GM21786 (cell line): ENCODE results near the gene SELENOF.

Experiments
- ATAC-seq: cut with Tn5 transposase; IDR thresholded peaks from one replicate; pipeline ENCODE4 v1.9.1; 2021; ENCODE audit not compliant: unreplicated experiment

The SELENOF gene

DNA sequence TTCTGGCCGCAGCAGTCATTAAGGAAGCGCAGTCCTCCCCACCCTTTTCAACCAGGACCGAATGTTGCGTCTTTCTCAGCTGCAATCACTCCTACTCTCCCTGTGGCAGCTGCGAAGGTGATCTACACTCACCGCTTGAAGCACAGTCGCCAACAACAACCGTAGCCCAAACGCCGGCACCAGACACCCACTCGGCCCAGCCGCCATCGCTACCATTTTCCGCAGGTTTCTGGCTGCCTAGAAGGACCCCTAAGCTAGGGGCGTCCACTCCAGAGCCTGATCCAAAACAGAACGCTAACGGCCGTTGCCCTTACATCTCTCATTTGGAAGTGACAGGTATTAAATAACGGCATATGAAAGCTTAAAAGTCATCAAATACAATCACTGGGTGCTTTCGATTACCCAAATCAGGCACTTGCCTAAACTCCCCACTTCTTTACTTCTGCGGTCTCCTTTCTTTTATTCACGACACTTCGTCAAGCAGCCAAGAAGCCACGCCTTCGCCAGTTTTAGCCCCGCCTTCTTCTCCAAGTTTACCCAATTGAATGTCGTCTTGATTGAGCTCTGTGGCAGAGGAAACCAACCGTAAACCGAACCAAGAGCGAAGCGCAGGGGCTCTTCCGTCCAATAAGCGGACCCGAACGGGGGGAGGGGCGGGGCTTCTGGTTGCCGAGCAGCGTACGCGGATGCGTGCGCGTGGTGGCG is at the start of gene SELENOF:
TSS of gene SELENOF (minus strand) at position 231 of the 705 bp plus-strand sequence. CDS start at position 216, 15 bp downstream.
- ATAC-seq, result peak; percentile 83

DNA sequence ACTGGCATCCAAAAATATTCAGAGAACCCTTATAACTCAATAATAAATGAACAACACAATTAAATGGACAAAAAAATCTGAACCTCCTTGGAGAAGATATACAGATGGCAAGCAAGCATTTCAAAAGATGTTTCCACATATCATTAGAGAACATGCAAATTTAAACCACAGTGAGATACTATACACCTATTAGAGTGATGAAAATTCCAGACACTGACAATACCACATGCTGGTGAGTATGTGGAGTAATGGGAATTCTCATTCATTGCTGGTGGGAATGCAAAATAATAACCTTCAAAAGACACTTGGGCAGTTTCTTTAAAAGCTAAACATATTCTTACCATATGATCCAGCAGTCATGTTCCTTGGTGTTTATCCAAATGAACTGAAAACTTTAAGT is 46.6 kb upstream of the SELENOF start:
- ATAC-seq, result no peak

- no peak for ATAC-seq
Observed at GRCh38 chr1:86957221-86957620, 43.3 kb upstream of the SELENOF start.

DNA sequence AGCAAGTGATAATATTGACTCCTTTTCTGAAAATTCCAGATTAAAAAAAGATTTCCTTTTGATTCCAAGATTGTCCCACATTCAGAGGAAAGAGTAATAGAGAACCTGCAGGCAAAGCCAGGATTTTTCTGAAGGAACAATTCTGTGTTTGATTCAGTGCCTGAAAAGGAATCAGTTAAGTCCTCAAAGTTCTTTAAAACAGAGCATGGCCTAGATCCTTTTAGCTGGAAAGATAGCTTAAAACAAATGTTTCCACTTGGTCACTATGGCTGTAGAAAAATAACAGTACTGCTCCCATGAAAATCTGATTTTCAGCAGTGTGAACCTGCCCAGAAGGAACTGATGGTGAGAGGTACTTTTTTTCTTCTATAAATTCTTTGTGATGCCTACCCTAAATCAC is 42.3 kb upstream of the SELENOF start:
- no peak for ATAC-seq

GRCh38 chr1:86955678-86956077 is 41.8 kb upstream of the SELENOF start:
- ATAC-seq, result no peak

GRCh38 chr1:86953167-86953566 is 39.2 kb upstream of the SELENOF start:
- no peak for ATAC-seq

DNA sequence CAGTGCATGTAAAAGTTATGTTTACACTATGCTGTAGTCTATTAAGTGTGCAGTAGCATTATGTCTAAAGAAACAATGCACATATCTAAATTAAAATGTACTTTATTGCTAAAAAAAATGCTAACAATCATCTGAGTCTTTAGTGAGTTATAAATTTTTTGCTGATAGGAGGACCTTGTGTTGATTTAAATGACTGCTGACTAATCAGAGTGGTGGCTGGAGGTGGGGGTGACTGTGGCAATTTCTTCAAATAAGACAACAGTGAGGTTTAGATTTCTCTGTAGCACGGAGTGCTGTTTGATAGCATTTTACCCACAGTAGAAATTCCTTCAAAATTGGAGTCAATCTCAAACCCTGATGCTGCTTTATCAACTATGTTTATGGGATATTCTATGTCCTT is 37.5 kb upstream of the SELENOF start:
- ATAC-seq, result no peak

GRCh38 chr1:86950712-86951419 is 36.9 kb upstream of the SELENOF start:
- ATAC-seq, result no peak

GRCh38 chr1:86948212-86948611 is 34.3 kb upstream of the SELENOF start:
- ATAC-seq, result no peak

DNA sequence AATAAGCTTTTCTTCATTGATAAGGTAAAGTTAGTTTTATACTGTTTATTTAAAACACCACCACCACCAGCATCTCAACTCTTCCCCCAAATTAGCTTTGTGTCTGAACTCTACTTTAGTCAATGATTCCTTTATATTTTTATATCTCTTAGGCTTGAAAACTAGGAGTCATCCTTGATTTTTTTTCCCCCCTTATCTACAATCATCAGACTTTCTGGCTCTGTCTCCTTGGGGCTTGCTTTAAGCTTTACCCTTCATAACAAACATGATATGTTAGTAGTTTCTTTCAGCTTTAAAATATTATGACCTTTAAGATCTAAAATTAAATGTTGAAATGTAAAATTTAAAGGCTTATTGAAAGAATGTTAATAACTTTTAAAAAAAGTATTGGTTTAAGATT is 28.8 kb upstream of the SELENOF start:
- ATAC-seq, result no peak

DNA sequence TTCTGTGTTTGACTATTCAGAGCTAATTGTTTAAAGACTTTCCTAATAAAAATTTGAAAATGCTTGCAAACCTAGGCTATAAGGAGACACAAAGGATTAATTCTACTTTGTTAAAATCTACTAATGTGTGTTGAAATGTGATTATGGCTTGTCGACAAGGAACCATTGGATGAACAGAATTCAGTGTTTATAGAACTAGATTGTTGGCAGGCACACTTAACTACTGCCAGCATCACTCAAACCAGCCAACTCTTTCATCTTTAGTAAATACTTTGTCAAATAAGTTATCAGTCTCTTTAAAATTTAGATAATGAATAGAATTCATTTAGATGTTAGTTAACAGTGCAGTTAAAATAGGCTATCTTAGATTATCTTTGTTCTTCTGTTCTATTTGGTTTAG is 28.1 kb upstream of the SELENOF start:
- ATAC-seq, result no peak

DNA sequence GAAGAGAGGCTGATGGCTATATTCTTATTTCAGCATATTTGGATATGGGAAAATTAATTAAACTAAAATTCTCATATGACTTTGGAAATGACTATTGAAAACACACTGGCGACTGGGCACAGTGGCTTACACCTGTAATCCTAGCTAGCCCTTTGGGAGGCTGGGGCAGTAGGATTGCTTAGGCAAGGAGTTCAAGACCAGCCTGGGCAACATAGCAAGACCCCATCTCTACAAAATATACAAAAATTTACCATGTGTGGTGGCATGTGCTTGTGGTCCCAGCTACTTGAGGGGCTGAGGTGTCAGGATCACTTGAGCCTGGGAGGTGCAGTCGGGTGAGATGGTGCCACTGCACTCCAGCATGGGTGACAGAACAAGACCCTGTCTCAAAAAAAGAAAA is 26.7 kb upstream of the SELENOF start:
- ATAC-seq, result no peak

DNA sequence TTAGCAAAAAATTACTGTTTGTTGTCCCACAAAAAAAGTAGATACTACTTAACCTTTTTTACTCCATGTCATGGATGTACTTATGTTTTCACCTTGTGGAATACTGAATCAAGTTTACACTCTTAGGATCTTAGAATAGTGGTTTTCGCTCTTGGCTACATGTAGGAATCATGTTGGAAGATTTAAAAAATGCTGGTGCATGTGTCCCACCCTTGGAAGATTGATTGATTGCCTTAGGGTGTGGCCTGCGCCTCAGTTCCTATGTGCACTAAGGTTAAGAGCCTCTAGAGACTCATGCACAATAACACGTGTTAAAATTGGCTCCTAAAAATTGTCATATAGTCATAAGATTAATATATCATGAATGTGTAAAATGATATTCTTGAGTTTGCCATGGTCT is 25.5 kb upstream of the SELENOF start:
- no peak for ATAC-seq

DNA sequence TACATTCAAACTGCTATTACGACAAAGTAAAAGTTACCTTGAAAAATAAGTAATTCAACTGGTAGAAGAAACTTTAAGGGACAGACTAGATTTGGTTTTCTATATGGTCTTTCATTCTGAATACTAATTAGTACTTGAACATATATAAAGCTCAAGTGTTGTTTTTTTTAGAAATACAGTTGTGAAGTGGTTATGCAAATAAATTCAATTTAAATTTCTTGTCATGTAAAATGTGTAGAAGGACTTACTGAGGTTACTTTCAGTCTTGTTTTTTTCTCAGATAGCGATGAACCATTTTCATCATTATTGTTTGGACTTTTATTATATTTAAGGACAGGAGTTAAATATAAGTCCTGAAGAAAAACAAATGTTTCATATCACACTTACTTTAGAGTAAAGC is 24.9 kb upstream of the SELENOF start:
- ATAC-seq, result no peak

DNA sequence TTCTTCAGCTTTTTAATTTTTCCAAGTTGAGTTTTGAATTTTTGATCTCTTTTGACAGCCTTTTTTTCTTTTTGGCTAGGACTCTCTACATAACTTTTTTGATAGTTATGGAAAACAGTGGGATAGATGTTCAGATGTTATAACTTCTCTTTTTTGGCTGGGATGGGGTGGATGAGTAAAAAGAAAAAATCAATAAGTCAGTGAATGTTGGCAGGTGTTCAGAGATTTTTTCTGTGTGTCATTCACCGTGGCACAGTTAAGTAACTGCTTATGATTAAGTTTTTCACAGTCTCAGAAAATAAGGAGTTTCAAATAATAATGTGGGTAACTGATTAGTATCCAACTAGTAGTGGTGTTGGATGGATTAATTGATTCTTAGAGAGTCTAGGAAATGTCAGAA is 24.5 kb upstream of the SELENOF start:
- no peak for ATAC-seq

DNA sequence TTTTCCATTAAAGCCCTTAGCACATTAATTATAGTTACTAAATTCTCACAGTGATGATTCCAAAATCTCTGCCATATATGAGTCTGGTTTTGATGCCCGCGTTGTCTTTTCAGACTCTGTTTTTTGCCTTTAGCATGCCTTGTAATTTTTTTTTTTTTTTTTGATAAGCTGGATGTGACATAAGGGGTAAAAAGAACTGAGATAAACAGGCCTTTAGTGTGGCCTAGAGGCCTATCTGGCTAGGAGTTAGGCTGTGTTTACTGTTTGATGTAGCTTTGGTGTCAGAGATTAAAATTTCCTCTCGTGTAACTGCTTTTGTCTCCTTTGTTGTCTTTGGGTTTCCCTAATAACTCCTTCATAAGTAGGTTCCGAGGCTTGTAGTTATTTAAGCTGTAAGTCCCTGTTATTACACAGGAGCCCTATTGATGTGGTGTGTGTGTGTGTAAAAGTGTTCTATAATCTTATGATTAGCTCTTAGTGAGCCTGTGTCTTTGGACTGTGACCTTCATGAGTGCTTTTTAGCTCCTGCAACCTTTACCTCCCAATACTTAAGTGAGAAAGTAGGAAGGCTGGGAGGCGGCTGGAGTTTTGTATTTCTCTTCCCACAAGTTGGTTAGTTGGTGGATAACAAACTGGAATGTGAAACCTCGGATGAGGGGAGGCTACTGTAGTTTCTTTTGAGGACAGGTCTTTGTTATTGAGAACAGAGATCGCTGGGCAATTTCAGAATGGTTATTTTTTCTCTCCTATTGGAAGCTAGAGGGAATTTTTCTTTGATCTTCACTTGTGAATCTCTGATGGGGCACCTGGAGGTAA is 19.8 kb upstream of the SELENOF start:
- no peak for ATAC-seq

GRCh38 chr1:86933051-86933450 is 19.1 kb upstream of the SELENOF start:
- no peak for ATAC-seq

DNA sequence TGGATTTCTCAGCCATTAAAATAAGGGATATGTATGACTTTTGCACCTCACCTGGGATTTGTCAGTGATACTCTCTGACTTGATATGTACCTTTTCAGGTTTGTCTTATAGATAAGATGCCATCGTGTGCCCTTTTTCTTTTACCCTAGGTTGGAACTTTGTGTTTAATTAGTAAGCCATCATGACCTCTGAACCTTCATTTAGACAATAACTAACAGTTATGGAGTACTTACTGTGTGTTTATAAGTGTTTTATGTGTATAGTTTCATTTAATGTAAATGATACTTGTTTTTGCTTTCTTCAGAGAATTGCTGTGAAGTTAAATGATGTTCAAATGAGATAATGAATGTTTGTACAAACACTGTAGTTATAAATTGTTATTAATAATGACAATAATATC is 14.9 kb upstream of the SELENOF start:
- ATAC-seq, result no peak

DNA sequence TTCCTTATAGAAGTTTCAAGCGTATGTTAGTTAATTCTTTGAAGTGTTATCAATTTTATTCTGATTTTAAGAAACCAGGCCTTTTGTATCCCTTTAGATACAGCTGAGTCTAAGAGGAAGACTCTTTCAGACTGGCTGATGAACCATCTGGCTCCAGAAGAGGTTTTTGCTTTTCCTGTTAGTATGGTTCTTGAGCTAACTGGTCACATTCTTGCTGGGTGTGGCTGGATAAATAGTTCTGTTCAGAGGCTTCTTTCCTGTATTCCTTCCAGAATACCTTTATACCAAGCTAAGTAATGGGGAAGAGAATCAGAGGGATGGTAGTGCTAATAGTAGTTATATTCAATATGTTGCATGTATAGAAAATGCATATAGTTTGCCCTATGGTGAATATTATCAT is 13.0 kb upstream of the SELENOF start:
- ATAC-seq, result no peak

GRCh38 chr1:86925742-86926141 is 11.8 kb upstream of the SELENOF start:
- no peak for ATAC-seq

DNA sequence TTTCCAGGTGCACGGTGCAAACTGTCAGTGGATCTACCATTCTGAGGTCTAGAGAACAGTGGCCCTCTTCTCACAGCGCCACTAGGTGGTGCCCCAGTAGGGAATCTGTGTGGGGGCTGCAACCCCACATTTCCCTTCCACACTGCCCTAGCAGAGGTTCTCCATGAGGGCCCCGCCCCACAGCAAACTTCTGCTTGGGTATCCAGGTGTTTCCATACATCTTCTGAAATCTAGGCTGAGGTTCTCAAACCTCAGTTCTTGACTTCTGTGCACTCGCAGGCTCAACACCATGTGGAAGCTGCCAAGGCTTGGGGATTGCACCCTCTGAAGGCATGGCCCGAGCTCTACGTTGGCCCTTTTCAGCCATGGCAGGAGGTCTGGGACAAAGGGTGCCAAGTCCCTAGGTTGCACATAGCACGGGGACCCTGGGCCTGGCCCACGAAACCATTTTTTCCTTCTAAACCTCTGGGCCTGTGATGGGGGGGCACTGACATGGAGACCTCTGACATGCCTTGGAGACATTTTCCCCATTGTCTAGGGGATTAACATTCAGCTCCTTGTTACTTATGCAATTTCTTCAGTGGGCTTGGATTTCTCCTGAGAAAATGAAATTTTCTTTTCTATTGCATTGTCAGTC is 10.5 kb upstream of the SELENOF start:
- ATAC-seq, result no peak
